Naive B cell (primary cell): ENCODE data around the gene TPSG1. TPM values are rescaled to one million over a fixed set of nuclear protein-coding genes. Genes with fewer than 3 reads are reported as not detected.
A peak's percentile ranks its signal among the peaks of the same experiment; 100 is the strongest.
"Not testable (repeated sequence)": the region's sequence is repeated elsewhere in the genome, so short reads cannot be mapped to it uniquely, and the experiment has no call there.

Experiments
- ATAC-seq, 2 donors: fragments of 150-1000 bp; cut with Tn5 transposase; 2 replicates each; pipeline ENCODE4 v1.10.0; 2021; ENCODE audit warnings: low read depth in 2 of 2, mild to moderate bottlenecking in 2 of 2, moderate library complexity in 2 of 2
- DNase-seq: peaks from one replicate; pipeline ENCODE4 v3.0.0; 2022
- H3K27ac Mint-ChIP-seq, 6 donors: one replicate each; pipeline ENCODE4 v1.8.0; 2020 to 2022; ENCODE audit warnings: mild to moderate bottlenecking in 6 of 6, mixed read lengths in 6 of 6, moderate library complexity in 5 of 6, inconsistent platforms in 2 of 6
- H3K27me3 Mint-ChIP-seq, 3 donors: one replicate each; pipeline ENCODE4 v1.8.0; 2021 to 2022; ENCODE audit warnings: mixed read lengths in 3 of 3, mild to moderate bottlenecking in 1 of 3
- H3K36me3 Mint-ChIP-seq, 2 donors: one replicate each; pipeline ENCODE4 v1.8.0; 2020 to 2022; ENCODE audit warnings: mixed read lengths in 2 of 2, inconsistent platforms in 1 of 2, mild to moderate bottlenecking in 1 of 2
- H3K4me1 Mint-ChIP-seq, 3 donors: one replicate each; pipeline ENCODE4 v1.8.0; 2020 to 2022; ENCODE audit warnings: mixed read lengths in 3 of 3, inconsistent platforms in 1 of 3, mild to moderate bottlenecking in 1 of 3, moderate library complexity in 1 of 3
- H3K4me3 Mint-ChIP-seq, 8 donors: one replicate each; pipeline ENCODE4 v1.8.0; 2020 to 2022; ENCODE audit warnings: mild to moderate bottlenecking in 8 of 8, mixed read lengths in 8 of 8, moderate library complexity in 8 of 8, inconsistent platforms in 2 of 8
- H3K9me3 Mint-ChIP-seq, 7 donors: one replicate each; pipeline ENCODE4 v1.8.0; 2020 to 2022; ENCODE audit warnings: mixed read lengths in 7 of 7, mild to moderate bottlenecking in 5 of 7, inconsistent platforms in 2 of 7, moderate library complexity in 1 of 7
- polyA plus RNA-seq, 6 donors: library from polyadenylated mRNA; unstranded; fragments of 300-500 nt; fragmentation: Illumina TruSeq; gene quantifications; one replicate each; pipeline ENCODE4 v1.2.3, GENCODE V29; 2021; ENCODE audit warnings: low read depth in 6 of 6

Gene TPSG1
- polyA plus RNA-seq, 6 donors from 2014 or later, result not detected

GRCh38 chr16:1262210-1262845 lies 37.3 kb upstream of the TPSG1 start:
- Mint-ChIP-seq H3K9me3 (peaks cover 0 to 5% (median 0%) of the 10 kb centered on the region in 7 donors), H3K36me3 (no peaks in the 10 kb centered on the region), H3K4me3 (no peak overlapping the region), H3K27me3 (peaks cover 14 to 50% (median 26%) of the 10 kb centered on the region in 3 donors), H3K27ac (no peak overlapping the region), H3K4me1 (peaks cover 6 to 10% (median 6%) of the 10 kb centered on the region in 3 donors)
- ATAC-seq, result no peak
- DNase-seq, result no peak

- ATAC-seq (peak in 1 of 2 donors; percentile 53), DNase-seq (no peak)
- Mint-ChIP-seq H3K36me3 (no peaks in the 10 kb centered on the region), H3K9me3 (peaks cover 0 to 5% (median 0%) of the 10 kb centered on the region in 7 donors), H3K4me1 (peaks cover 6 to 10% (median 6%) of the 10 kb centered on the region in 3 donors), H3K4me3 (no peak overlapping the region), H3K27ac (no peak overlapping the region), H3K27me3 (peaks cover 12 to 54% (median 26%) of the 10 kb centered on the region in 3 donors)
Observed at GRCh38 chr16:1261131-1261892, 36.2 kb upstream of the TPSG1 start.

DNA sequence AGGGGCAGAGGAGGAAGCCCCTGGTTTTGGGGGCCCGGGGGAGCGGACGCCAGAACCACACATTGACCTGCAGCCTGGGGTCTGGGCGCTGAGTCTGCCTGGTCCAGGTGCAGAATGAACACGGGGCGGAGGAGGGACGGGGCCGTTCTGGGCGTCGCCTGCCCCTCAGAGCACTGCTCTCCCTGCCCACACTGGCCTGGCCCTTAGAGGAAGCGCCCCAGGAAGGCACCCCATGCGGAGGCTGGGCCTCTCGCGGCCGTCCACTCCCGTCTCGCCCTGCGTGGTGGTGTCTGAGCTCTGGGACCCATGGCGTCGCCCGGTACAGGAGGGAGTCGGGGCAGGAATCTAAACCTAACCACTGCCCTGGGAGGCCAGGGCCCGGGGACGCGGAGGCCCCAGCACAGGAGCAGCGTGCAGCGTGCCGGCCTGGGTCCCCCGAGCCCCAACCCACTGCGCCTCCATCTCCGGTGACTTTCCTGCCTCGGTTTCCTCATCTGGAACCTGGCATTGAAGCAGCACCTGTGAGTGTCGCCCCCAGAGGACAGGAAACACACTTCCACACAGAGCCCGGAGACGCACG lies 35.1 kb upstream of the TPSG1 start:
- H3K36me3 Mint-ChIP-seq, result no peaks in the 10 kb centered on the region
- ATAC-seq (no peak), DNase-seq (no peak)
- H3K27ac Mint-ChIP-seq, result peak overlapping the region in 1 of 6 donors; percentile 82
- H3K4me1 Mint-ChIP-seq, result peaks cover 6 to 10% (median 6%) of the 10 kb centered on the region in 3 donors
- peaks cover 10 to 53% (median 26%) of the 10 kb centered on the region in 3 donors for H3K27me3 Mint-ChIP-seq
- peaks cover 0 to 5% (median 0%) of the 10 kb centered on the region in 7 donors for H3K9me3 Mint-ChIP-seq
- H3K4me3 Mint-ChIP-seq, result no peak overlapping the region

- Mint-ChIP-seq H3K27me3 (peaks cover 10 to 53% (median 26%) of the 10 kb centered on the region in 3 donors), H3K9me3 (peaks cover 0 to 5% (median 0%) of the 10 kb centered on the region in 7 donors), H3K36me3 (no peaks in the 10 kb centered on the region), H3K4me1 (peaks cover 6 to 10% (median 6%) of the 10 kb centered on the region in 3 donors), H3K27ac (no peak overlapping the region), H3K4me3 (no peak overlapping the region)
- ATAC-seq, result no peak
- no peak for DNase-seq
Observed at GRCh38 chr16:1259760-1260068, 34.6 kb upstream of the TPSG1 start.

DNA sequence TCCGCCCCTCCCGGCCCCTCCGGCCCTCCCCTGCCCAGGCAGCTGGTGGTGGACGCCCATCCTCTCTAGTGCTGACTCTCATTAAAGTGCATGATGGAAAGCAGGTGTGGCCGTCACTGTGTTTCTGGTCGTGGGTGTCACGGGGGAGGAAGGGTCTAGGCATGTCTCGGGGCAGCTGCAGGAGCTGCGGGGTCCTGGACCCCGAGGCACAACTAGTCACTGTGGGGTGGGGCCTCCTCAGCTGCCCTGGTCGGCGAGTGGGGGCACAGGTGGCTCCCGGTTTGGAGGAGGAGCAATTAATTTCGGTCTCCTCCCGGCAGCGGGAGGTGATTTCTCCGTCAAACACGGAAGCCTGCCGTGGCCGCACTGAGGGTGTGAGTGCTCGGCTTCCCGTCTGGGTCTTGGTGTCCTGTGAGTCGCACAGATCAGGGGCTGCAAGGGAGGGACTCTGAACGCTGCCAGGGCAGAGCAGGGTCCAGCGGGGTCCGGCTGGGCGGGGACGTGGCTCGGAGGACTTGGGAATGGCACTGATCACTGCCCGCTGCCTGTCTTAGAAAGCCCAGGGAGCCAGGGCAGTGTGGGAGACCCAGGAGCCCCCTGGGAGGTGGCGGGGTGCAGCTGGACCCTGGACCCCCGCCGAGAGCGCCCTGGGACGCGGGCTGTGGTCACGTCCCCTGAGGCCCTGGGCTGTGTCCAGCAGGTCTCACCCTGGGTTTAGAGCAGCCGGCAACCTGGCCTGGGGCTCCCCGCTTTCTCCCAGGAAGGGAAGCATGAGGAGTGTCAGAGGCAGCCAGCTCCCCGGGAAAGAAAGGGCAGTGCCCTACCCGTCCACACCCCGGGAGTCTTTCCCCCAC lies 34.1 kb upstream of the TPSG1 start:
- Mint-ChIP-seq H3K4me3 (peak overlapping the region in 4 of 8 donors; percentile 32 to 59 (median 48)), H3K9me3 (peaks cover 0 to under 1% (median 0%) of the 10 kb centered on the region in 7 donors)

DNA sequence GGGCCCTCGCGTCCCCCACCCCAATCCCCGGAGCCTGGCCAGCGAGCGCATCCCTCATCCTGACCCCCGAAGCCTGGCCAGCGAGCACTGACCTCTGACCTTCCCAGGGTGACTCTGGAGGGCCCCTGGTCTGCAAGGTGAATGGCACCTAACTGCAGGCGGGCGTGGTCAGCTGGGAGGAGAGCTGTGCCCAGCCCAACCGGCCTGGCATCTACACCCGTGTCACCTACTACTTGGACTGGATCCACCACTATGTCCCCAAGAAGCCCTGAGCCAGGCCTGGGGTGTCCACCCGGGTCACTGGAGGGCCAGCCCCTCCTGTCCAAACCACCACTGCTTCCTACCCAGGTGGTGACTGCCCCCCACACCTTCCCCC lies 33.1 kb upstream of the TPSG1 start:
- H3K4me1 Mint-ChIP-seq, result peaks cover 6% of the 10 kb centered on the region in 3 donors

More for the DNA sequence above, 34.1 kb upstream of the TPSG1 start:
- Mint-ChIP-seq H3K27ac (peak overlapping the region in 2 of 6 donors; percentile 33 to 56), H3K4me1 (peaks cover 6% of the 10 kb centered on the region in 3 donors), H3K27me3 (peaks cover 5 to 53% (median 26%) of the 10 kb centered on the region in 3 donors), H3K36me3 (no peaks in the 10 kb centered on the region)
- no peak for DNase-seq
- ATAC-seq, result no peak

GRCh38 chr16:1257561-1258224 lies 32.6 kb upstream of the TPSG1 start:
- no peak for DNase-seq
- peaks cover 6% of the 10 kb centered on the region in 3 donors for H3K4me1 Mint-ChIP-seq
- no peak for ATAC-seq
- H3K36me3 Mint-ChIP-seq, result no peaks in the 10 kb centered on the region
- H3K27me3 Mint-ChIP-seq, result peaks cover 4 to 52% (median 26%) of the 10 kb centered on the region in 3 donors
- H3K9me3 Mint-ChIP-seq, result no peaks in the 10 kb centered on the region
- H3K4me3 Mint-ChIP-seq, result no peak overlapping the region
- no peak overlapping the region for H3K27ac Mint-ChIP-seq

More for the DNA sequence above, 33.1 kb upstream of the TPSG1 start:
- no peaks in the 10 kb centered on the region for H3K36me3 Mint-ChIP-seq
- H3K9me3 Mint-ChIP-seq, result no peaks in the 10 kb centered on the region
- ATAC-seq (no peak), DNase-seq (no peak)
- peaks cover 4 to 53% (median 26%) of the 10 kb centered on the region in 3 donors for H3K27me3 Mint-ChIP-seq
- no peak overlapping the region for H3K27ac Mint-ChIP-seq
- H3K4me3 Mint-ChIP-seq, result no peak overlapping the region

- H3K27me3 Mint-ChIP-seq, result peaks cover 1 to 44% (median 18%) of the 10 kb centered on the region in 3 donors
Observed at GRCh38 chr16:1256874-1257322, 31.8 kb upstream of the TPSG1 start.

GRCh38 chr16:1256296-1256873 lies 31.3 kb upstream of the TPSG1 start:
- H3K4me1 Mint-ChIP-seq, DNase-seq, H3K27ac Mint-ChIP-seq, H3K36me3 Mint-ChIP-seq, H3K4me3 Mint-ChIP-seq, H3K9me3 Mint-ChIP-seq, ATAC-seq: not testable (repeated sequence)
- H3K27me3 Mint-ChIP-seq, result peaks cover 0 to 40% (median 17%) of the 10 kb centered on the region in 3 donors

More at GRCh38 chr16:1256874-1257322, 31.8 kb upstream of the TPSG1 start:
- Mint-ChIP-seq H3K36me3 (no peaks in the 10 kb centered on the region), H3K4me3 (no peak overlapping the region), H3K27ac (no peak overlapping the region), H3K9me3 (no peaks in the 10 kb centered on the region), H3K4me1 (peaks cover 6% of the 10 kb centered on the region in 3 donors)
- DNase-seq, result no peak
- no peak for ATAC-seq

DNA sequence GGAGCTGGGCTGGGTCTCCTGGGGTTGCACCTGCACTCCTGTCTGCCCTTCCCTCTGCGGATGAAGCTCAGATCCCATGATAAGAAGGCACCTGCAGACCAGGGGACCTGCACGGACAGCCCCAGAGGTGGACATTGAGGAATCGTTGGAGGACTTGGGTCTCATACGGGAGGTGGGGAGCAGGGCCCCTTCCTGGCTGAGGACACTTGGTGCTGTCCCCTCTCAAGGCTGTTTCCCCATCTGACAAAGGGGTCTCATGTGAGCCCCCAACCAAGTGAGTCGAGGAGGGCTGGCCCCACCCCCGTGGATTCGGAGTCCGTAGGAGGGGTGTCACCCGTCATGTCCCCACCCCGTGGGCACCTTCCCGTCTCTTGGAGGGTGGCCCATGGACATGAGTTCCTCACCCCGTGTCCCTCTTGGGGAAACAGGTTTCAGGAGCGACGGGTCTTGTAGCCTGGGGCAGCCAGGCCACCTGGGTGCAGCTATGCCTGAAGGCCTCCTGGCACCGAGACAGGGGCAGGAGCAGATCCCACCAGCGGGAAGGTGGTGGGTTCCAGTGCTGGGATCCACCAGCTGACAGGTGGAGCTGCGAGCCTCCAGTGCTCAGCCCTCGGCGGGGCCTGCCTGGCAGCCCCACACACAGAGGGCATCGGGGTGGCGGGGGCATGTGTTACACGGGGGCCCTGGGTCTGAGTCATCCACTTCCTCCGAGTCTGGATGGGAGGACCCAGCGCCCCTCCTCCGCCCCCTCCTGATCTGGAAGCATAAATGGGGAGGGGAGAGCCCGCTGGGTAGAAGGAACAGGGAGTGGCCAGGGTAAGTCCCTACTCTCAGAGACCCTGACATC lies 30.4 kb upstream of the TPSG1 start, which contains the start of gene TPSD1:
Gene TPSD1, plus strand, starts transcription at position 794 of the 847 bp plus-strand sequence. CDS start 212 bp downstream, outside the sequence.
- not testable (repeated sequence) for H3K9me3 Mint-ChIP-seq, H3K4me1 Mint-ChIP-seq, H3K4me3 Mint-ChIP-seq, ATAC-seq, H3K27ac Mint-ChIP-seq, DNase-seq, H3K36me3 Mint-ChIP-seq
- H3K27me3 Mint-ChIP-seq, result peaks cover 0 to 33% (median 13%) of the 10 kb centered on the region in 3 donors

GRCh38 chr16:1254821-1255220 lies 29.8 kb upstream of the TPSG1 start:
- ATAC-seq, DNase-seq, H3K27ac Mint-ChIP-seq, H3K4me3 Mint-ChIP-seq, H3K9me3 Mint-ChIP-seq, H3K36me3 Mint-ChIP-seq, H3K4me1 Mint-ChIP-seq: not testable (repeated sequence)
- H3K27me3 Mint-ChIP-seq, result peaks cover 0 to 27% (median 9%) of the 10 kb centered on the region in 3 donors
